Osteoblast (primary cell): ENCODE measurements around the gene ALX1. TPM values are rescaled to one million over a fixed set of nuclear protein-coding genes. Genes with fewer than 3 reads are reported as not detected.

Experiments used
- DNase-seq: peaks from one replicate; pipeline ENCODE4 v3.0.0; 2011; ENCODE audit warnings: low spot score, mixed read lengths; ENCODE audit not compliant: insufficient read length; ENCODE audit errors: missing footprints
- H2AFZ ChIP-seq: 2 replicates; pipeline ENCODE4 v1.6.0; 2011; ENCODE audit warnings: mild to moderate bottlenecking, low read length
- H3K27ac ChIP-seq: 2 replicates; pipeline ENCODE4 v1.5.1; 2011; ENCODE audit warnings: mild to moderate bottlenecking, low read depth, low read length, moderate library complexity
- H3K27me3 ChIP-seq: 2 replicates; pipeline ENCODE4 v1.6.0; 2012; ENCODE audit warnings: mild to moderate bottlenecking, control low read depth, inconsistent platforms, low read length, moderate library complexity; ENCODE audit not compliant: insufficient read depth
- H3K36me3 ChIP-seq: 2 replicates; pipeline ENCODE4 v1.5.1; 2011; ENCODE audit warnings: mild to moderate bottlenecking, low read length, control low read depth, moderate library complexity; ENCODE audit not compliant: insufficient read depth
- H3K4me1 ChIP-seq: 2 replicates; pipeline ENCODE4 v1.5.1; 2011; ENCODE audit warnings: mild to moderate bottlenecking, low read length, control low read depth, moderate library complexity; ENCODE audit not compliant: insufficient read depth
- H3K4me2 ChIP-seq: 2 replicates; pipeline ENCODE4 v1.6.0; 2011; ENCODE audit warnings: mild to moderate bottlenecking, low read length; ENCODE audit not compliant: insufficient read depth
- H3K4me3 ChIP-seq: fragments of 200-600 bp; sonication (generic); 3 replicates; pipeline ENCODE4 v1.5.1; 2012; ENCODE audit warnings: mild to moderate bottlenecking, low read length, inconsistent platforms; ENCODE audit not compliant: insufficient read depth
- H3K79me2 ChIP-seq: 2 replicates; pipeline ENCODE4 v1.6.0; 2012; ENCODE audit warnings: mild to moderate bottlenecking, low read length, control low read depth, inconsistent platforms; ENCODE audit not compliant: insufficient read depth
- H3K9me3 ChIP-seq: 2 replicates; pipeline ENCODE4 v1.5.1; 2011; ENCODE audit warnings: low read depth, low read length, control low read depth
- H4K20me1 ChIP-seq: 2 replicates; pipeline ENCODE4 v1.6.0; 2012; ENCODE audit warnings: mild to moderate bottlenecking, low read length, control low read depth; ENCODE audit not compliant: insufficient read depth
- CTCF ChIP-seq: IDR thresholded peaks from 2 replicates; pipeline ENCODE4 v1.5.1; 2011; ENCODE audit warnings: mild to moderate bottlenecking, low read depth, low read length, moderate library complexity; ENCODE audit errors: extremely low read depth
- total RNA-seq: library from RNA; depleted of rRNA; stranded (reverse); fragments of >200 nt; gene quantifications from 2 replicates; pipeline ENCODE4 v1.2.3, GENCODE V29; 2012

The ALX1 gene
- not detected in 2 replicates for total RNA-seq

- peak; percentile 86 for DNase-seq
- TF ChIP-seq CTCF, result no peak
- Histone ChIP-seq H3K27ac (no peak within 1 kb of the TSS), H3K9me3 (no peaks in the 10 kb centered on the region), H3K27me3 (peaks cover 19% of the 10 kb centered on the region), H3K79me2 (no peaks in the 10 kb centered on the region), H3K36me3 (no peaks in the 10 kb centered on the region), H2AFZ (peak within 1 kb of the TSS; percentile 71), H4K20me1 (no peaks in the 10 kb centered on the region), H3K4me2 (peak within 1 kb of the TSS; percentile 73), H3K4me3 (peak within 1 kb of the TSS; percentile 49), H3K4me1 (no peaks in the 10 kb centered on the region)
Observed at GRCh38 chr12:85280165-85280983, at the start of gene ALX1. Gene ALX1 (plus strand): TSS chr12:85280220. CDS start chr12:85280262, 42 bp downstream.

- H4K20me1 ChIP-seq, result no peaks in the 10 kb centered on the region
- H3K9me3 ChIP-seq, result no peaks in the 10 kb centered on the region
- no peak for TF ChIP-seq CTCF
- H3K27me3 ChIP-seq, result no peaks in the 10 kb centered on the region
- H2AFZ ChIP-seq, result no peak overlapping the region
- no peaks in the 10 kb centered on the region for H3K4me1 ChIP-seq
- H3K4me2 ChIP-seq, result no peak overlapping the region
- no peak overlapping the region for H3K27ac ChIP-seq
- H3K36me3 ChIP-seq, result no peaks in the 10 kb centered on the region
- DNase-seq, result no peak
- no peaks in the 10 kb centered on the region for H3K79me2 ChIP-seq
- no peak overlapping the region for H3K4me3 ChIP-seq
Observed at GRCh38 chr12:85237327-85237726, 42.7 kb upstream of the ALX1 start.

- Histone ChIP-seq H3K4me2 (no peak overlapping the region), H3K79me2 (no peaks in the 10 kb centered on the region), H2AFZ (no peak overlapping the region), H3K4me3 (no peak overlapping the region), H3K36me3 (no peaks in the 10 kb centered on the region), H3K27ac (no peak overlapping the region), H3K27me3 (no peaks in the 10 kb centered on the region), H4K20me1 (no peaks in the 10 kb centered on the region), H3K4me1 (no peaks in the 10 kb centered on the region), H3K9me3 (no peaks in the 10 kb centered on the region)
- DNase-seq, result no peak
- TF ChIP-seq CTCF, result no peak
Observed at GRCh38 chr12:85244561-85244960, 35.5 kb upstream of the ALX1 start.

- Histone ChIP-seq H3K27ac (no peak overlapping the region), H3K27me3 (no peaks in the 10 kb centered on the region), H3K9me3 (no peaks in the 10 kb centered on the region), H3K4me2 (no peak overlapping the region), H3K36me3 (no peaks in the 10 kb centered on the region), H2AFZ (no peak overlapping the region), H4K20me1 (no peaks in the 10 kb centered on the region), H3K4me1 (no peaks in the 10 kb centered on the region), H3K4me3 (no peak overlapping the region), H3K79me2 (no peaks in the 10 kb centered on the region)
- TF ChIP-seq CTCF, result no peak
- no peak for DNase-seq
Observed at GRCh38 chr12:85253853-85254252, 26.2 kb upstream of the ALX1 start.
